GM19372 (cell line): ENCODE data around the gene FAM20A.

Source experiments
- ATAC-seq: cut with Tn5 transposase; IDR thresholded peaks from one replicate; pipeline ENCODE4 v1.9.1; 2021; ENCODE audit warnings: mild to moderate bottlenecking, low read depth, moderate library complexity; ENCODE audit not compliant: unreplicated experiment

Gene FAM20A

DNA sequence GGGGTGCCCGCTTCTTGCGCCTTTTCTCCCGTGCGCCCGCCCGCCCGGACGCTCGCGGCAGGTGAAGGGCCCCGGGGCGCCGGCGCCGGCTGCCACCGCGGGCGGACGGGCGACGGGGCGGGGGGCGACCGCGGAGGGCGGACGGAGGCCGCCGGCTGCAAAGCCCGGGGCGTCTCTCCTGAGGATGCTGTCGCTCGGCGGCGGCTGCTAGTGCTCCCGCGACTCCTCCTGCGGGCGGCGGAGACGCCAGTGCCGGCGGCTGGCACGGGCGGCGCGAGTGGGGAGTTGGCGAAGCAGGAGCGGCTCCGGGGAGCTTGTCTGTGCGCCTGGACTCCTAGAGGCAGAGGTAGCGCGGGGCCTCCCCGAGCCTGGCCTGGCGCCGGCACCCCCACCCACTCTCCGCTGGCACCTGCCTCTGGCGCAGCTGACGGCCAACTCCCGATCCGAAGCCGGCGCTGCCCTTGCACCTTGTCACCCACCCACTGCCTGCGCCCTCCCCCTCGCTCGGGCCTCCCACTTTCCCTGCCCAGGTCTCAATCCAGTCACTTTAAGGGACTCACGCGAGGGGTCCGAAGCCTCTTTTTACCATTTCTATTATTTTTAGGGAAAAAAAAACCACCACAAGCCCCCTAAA, at the start of gene FAM20A:
FAM20A (minus strand) TSS at position 437 of the 634 bp plus-strand sequence. CDS start 701 bp downstream, outside the sequence.
- ATAC-seq = no peak

- no peak for ATAC-seq
These were observed 48.2 kb upstream of the FAM20A start for GRCh38 chr17:68649324-68649723.

GRCh38 chr17:68646626-68647526, 45.7 kb upstream of the FAM20A start:
- ATAC-seq = no peak

- no peak for ATAC-seq
These were observed 40.9 kb upstream of the FAM20A start for GRCh38 chr17:68642118-68642412.

- no peak for ATAC-seq
These were observed 40.3 kb upstream of the FAM20A start for GRCh38 chr17:68641276-68642117.

DNA sequence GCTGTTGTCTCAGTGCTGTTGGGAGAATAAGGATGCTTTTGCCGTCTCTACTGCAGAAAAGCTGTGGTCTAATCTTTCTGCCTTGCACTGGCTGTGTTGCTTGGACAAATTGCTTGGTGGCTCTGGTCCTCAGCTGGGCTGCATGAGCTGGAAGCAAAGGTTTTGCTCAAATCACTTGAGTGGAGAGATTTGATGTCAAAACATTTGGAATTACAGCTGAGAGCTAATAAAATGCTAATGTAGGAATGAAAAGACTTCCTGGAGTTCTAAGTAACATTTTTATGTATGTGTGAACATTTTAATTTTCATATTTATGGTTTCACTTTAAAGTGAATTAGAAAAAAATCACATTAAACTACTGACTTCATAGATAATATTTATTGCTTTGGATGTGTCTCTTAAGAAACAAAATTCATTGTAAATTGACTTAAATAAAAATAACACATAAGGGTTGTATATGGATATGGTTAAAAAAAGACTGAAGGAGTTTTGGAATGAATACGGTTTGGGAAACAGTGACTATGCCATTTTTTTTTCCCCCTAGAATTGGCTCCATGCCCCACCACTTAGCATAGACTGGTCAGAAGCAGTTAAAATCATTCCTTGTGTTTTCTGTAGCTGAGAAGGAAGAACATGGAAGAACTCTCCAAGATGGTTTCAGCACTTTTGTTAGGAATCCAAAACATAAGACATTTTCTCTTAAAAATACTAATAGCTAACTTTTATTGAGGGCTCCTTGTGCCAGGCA, 39.2 kb upstream of the FAM20A start:
- ATAC-seq = no peak

GRCh38 chr17:68634345-68634876, 33.2 kb upstream of the FAM20A start:
- no peak for ATAC-seq

GRCh38 chr17:68628576-68628957, 27.4 kb upstream of the FAM20A start:
- ATAC-seq = no peak

GRCh38 chr17:68627956-68628575, 26.9 kb upstream of the FAM20A start:
- no peak for ATAC-seq

GRCh38 chr17:68624381-68624780, 23.2 kb upstream of the FAM20A start:
- no peak for ATAC-seq

- no peak for ATAC-seq
These were observed 22.6 kb upstream of the FAM20A start for GRCh38 chr17:68623811-68624210.

DNA sequence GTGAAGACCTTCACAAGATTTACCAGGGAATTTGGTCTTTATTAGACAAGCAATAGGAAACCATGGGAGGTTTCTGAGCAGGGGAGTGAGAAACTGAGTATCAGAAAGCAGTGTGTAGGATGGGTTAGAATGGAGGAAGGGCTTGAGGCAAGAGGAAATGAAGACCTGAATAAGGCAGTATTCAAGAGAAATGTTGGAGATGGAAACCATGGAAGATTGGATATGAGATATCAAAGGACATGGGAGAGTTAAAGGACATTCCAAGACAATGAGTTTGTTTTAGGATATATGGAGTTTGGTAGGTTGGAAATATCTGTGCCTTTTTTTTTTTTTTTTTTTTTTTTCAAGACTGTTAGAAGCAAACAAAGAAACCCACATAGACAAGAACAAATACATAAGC, 21.3 kb upstream of the FAM20A start:
- no peak for ATAC-seq

- ATAC-seq = no peak
These were observed 19.9 kb upstream of the FAM20A start for GRCh38 chr17:68621065-68621464.

- ATAC-seq = no peak
These were observed 15.2 kb upstream of the FAM20A start for GRCh38 chr17:68616334-68616733.

- ATAC-seq = no peak
These were observed 13.6 kb upstream of the FAM20A start for GRCh38 chr17:68614718-68615117.

DNA sequence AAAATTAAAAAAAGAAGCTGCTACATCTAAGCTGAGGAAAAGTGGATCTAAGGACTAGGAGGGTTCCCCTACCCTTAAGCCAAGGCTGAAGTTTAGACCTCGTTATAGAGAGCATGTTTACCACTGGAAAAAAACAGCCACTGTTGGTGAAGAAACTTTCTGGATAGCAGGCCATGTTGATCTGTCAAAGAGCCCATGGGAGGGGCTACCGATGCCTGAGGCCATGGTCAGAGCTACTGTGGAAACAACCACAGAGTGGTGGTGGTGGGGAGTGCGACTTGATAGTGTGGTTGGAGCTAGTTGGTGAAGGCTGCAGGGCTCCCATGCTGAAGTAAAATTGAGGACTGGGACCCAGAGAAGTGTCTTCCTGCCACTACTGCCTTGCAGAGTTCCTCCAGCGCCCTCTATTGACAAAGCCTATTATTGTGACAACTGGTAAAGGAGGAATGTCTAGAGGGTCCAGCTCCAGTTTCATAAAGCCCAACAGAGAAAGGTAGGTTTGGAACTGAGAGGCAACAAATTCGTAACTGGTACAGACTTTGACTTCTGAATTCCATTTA, 12.7 kb upstream of the FAM20A start:
- ATAC-seq = no peak

- no peak for ATAC-seq
These were observed 11.7 kb upstream of the FAM20A start for GRCh38 chr17:68612923-68613292.

- no peak for ATAC-seq
These were observed 11.2 kb upstream of the FAM20A start for GRCh38 chr17:68612209-68612922.
